HFFc6 (cell line): Measurements from ENCODE around the gene FA2H. TPM values are rescaled to one million over a fixed set of nuclear protein-coding genes. Genes with fewer than 3 reads are reported as not detected.
A peak's percentile ranks its signal among the peaks of the same experiment; 100 is the strongest.

Experiments used
- DNase-seq: peaks from one replicate; pipeline ENCODE4 v3.0.0-alpha.2; 2018
- H3K27ac Mint-ChIP-seq: 2 replicates; pipeline ENCODE4 v1.8.0; 2020; ENCODE audit warnings: mild to moderate bottlenecking, mixed read lengths
- H3K27me3 Mint-ChIP-seq: 2 replicates; pipeline ENCODE4 v1.8.0; 2021; ENCODE audit warnings: mild to moderate bottlenecking, moderate library complexity, mixed read lengths; ENCODE audit not compliant: insufficient read depth
- H3K36me3 Mint-ChIP-seq: 2 replicates; pipeline ENCODE4 v1.8.0; 2021; ENCODE audit warnings: low read depth, mixed read lengths
- H3K4me1 Mint-ChIP-seq: 2 replicates; pipeline ENCODE4 v1.8.0; 2020; ENCODE audit warnings: low read depth, mixed read lengths
- H3K4me3 Mint-ChIP-seq: 2 replicates; pipeline ENCODE4 v1.8.0; 2020; ENCODE audit warnings: mild to moderate bottlenecking, moderate library complexity, mixed read lengths
- H3K9me3 Mint-ChIP-seq: 2 replicates; pipeline ENCODE4 v1.8.0; 2020; ENCODE audit warnings: mild to moderate bottlenecking, mixed read lengths
- CTCF ChIP-seq: fragments of 200-600 bp; sonication (generic); IDR thresholded peaks from 2 replicates; pipeline ENCODE4 v1.5.0; 2021; ENCODE audit warnings: antibody characterized with exemption, mild to moderate bottlenecking
- total RNA-seq, 6 experiments: library from RNA; stranded (reverse); fragmentation: NEBNext Ultra II Directional; extraction: Animal tissue kit (Norgen Biotek cat#: 25700); gene quantifications; 2 replicates in 1 of 6; 3 replicates in 5 of 6; pipeline ENCODE4 v1.2.3, GENCODE V29; 2021

The FA2H gene
- total RNA-seq, 6 experiments from 2014 or later: not detected

- H3K36me3 Mint-ChIP-seq: no peaks in the 10 kb centered on the region
- H3K27me3 Mint-ChIP-seq: peaks cover 16% of the 10 kb centered on the region
- H3K9me3 Mint-ChIP-seq: no peaks in the 10 kb centered on the region
- peaks cover 16% of the 10 kb centered on the region for H3K4me1 Mint-ChIP-seq
- H3K27ac Mint-ChIP-seq: peak overlapping the region; percentile 43; the same call in 1 of the 2 replicates
- TF ChIP-seq CTCF: no peak
- peak; percentile 30 for DNase-seq
- H3K4me3 Mint-ChIP-seq: no peak overlapping the region
These were observed 14.4 kb downstream of the FA2H start for GRCh38 chr16:74760007-74760767.

GRCh38 chr16:74759564-74759963 lies 15.1 kb downstream of the FA2H start:
- DNase-seq: no peak
- TF ChIP-seq CTCF: no peak
- H3K9me3 Mint-ChIP-seq: no peaks in the 10 kb centered on the region
- no peaks in the 10 kb centered on the region for H3K36me3 Mint-ChIP-seq
- H3K27ac Mint-ChIP-seq: no peak overlapping the region
- H3K4me1 Mint-ChIP-seq: peaks cover 16% of the 10 kb centered on the region
- H3K27me3 Mint-ChIP-seq: peaks cover 14% of the 10 kb centered on the region
- H3K4me3 Mint-ChIP-seq: no peak overlapping the region

GRCh38 chr16:74758801-74759200 lies 15.8 kb downstream of the FA2H start:
- H3K36me3 Mint-ChIP-seq: no peaks in the 10 kb centered on the region
- no peaks in the 10 kb centered on the region for H3K9me3 Mint-ChIP-seq
- peaks cover 16% of the 10 kb centered on the region for H3K4me1 Mint-ChIP-seq
- DNase-seq: no peak
- no peak overlapping the region for H3K27ac Mint-ChIP-seq
- TF ChIP-seq CTCF: no peak
- no peak overlapping the region for H3K4me3 Mint-ChIP-seq
- H3K27me3 Mint-ChIP-seq: peaks cover 14% of the 10 kb centered on the region

DNA sequence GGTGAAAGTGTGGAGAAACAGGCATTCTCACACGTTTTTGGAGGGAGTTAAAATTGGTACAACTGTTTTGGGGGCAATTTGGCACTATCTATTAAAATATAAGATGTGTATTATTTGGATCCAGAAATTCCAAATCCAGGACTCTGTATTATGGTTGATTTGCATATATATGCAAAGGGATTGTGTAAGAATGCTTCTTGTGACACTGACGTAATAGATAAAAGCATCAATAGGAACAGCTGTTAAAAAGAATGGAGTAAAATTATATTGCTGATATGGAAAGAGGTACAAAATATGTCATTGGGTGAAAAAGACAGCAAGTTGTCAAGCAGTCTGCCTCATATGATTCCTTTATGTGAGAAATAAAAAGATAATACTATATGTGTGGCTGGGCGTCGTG lies 17.3 kb downstream of the FA2H start:
- DNase-seq: no peak
- Mint-ChIP-seq H3K4me3 (no peak overlapping the region), H3K9me3 (no peaks in the 10 kb centered on the region), H3K36me3 (no peaks in the 10 kb centered on the region), H3K27me3 (peaks cover 22% of the 10 kb centered on the region), H3K27ac (no peak overlapping the region), H3K4me1 (peaks cover 16% of the 10 kb centered on the region)
- TF ChIP-seq CTCF: no peak

- TF ChIP-seq CTCF: no peak
- no peak overlapping the region for H3K4me3 Mint-ChIP-seq
These were observed 18.4 kb downstream of the FA2H start for GRCh38 chr16:74756203-74756602.

More at GRCh38 chr16:74756203-74756602, 18.4 kb downstream of the FA2H start:
- peaks cover 31% of the 10 kb centered on the region for H3K27me3 Mint-ChIP-seq
- DNase-seq: no peak
- no peak overlapping the region for H3K27ac Mint-ChIP-seq
- H3K9me3 Mint-ChIP-seq: no peaks in the 10 kb centered on the region
- no peaks in the 10 kb centered on the region for H3K36me3 Mint-ChIP-seq
- peaks cover 10% of the 10 kb centered on the region; the same call in 1 of the 2 replicates for H3K4me1 Mint-ChIP-seq
